CD14-positive monocyte (primary cell): ENCODE data around the gene ENKD1. TPM values are rescaled to one million over a fixed set of nuclear protein-coding genes. Genes with fewer than 3 reads are reported as not detected.
A peak's percentile ranks its signal among the peaks of the same experiment; 100 is the strongest.

Source experiments
- DNase-seq, 3 donors: peaks; one replicate each; pipeline ENCODE4 v3.0.0-alpha.2; 2011 to 2022
- H2AFZ ChIP-seq: 2 replicates; pipeline ENCODE4 v1.6.0; 2012; ENCODE audit warnings: mild to moderate bottlenecking, low read depth, low read length, inconsistent platforms; ENCODE audit not compliant: insufficient read depth, poor library complexity, severe bottlenecking
- H3K27ac ChIP-seq, 2 donors: 1 replicate in 1 of 2; 2 replicates in 1 of 2; pipeline ENCODE4 v1.5.1; 2012 to 2013; ENCODE audit warnings: low read length in 2 of 2, control low read depth in 1 of 2, inconsistent platforms in 1 of 2, low read depth in 1 of 2, mild to moderate bottlenecking in 1 of 2
- H3K27me3 ChIP-seq, 2 donors: one replicate each; pipeline versions ENCODE4 v1.6.0 to v1.6.1; 2011 to 2013; ENCODE audit warnings: low read length in 2 of 2; ENCODE audit not compliant: control insufficient read depth in 2 of 2, insufficient read depth in 2 of 2
- H3K36me3 ChIP-seq, 2 donors: replicated peaks in 1 of 2; 1 replicate in 1 of 2; 2 replicates in 1 of 2; pipeline versions ENCODE4 v1.5.1 to v1.6.1; 2012 to 2013; ENCODE audit warnings: low read length in 2 of 2, control low read depth in 1 of 2, inconsistent platforms in 1 of 2, mild to moderate bottlenecking in 1 of 2; ENCODE audit not compliant: insufficient read depth in 2 of 2, control insufficient read depth in 1 of 2
- H3K4me1 ChIP-seq, 2 donors: 1 replicate in 1 of 2; 2 replicates in 1 of 2; pipeline versions ENCODE4 v1.5.1 to v1.6.1; 2012 to 2013; ENCODE audit warnings: low read length in 2 of 2, control low read depth in 1 of 2, inconsistent platforms in 1 of 2, mild to moderate bottlenecking in 1 of 2, moderate library complexity in 1 of 2; ENCODE audit not compliant: insufficient read depth in 2 of 2, control insufficient read depth in 1 of 2
- H3K4me2 ChIP-seq: replicated peaks from 2 replicates; pipeline ENCODE3; 2012; ENCODE audit warnings: low read length, moderate library complexity, mild to moderate bottlenecking; ENCODE audit not compliant: poor library complexity, severe bottlenecking; ENCODE audit errors: extremely low read depth
- H3K4me3 ChIP-seq, 3 experiments: fragments of 200-600 bp in 1 of 3; sonication (generic) in 1 of 3; replicated peaks in 1 of 3; 1 replicate in 2 of 3; 2 replicates in 1 of 3; pipeline ENCODE4 v1.5.1; 2011 to 2013; ENCODE audit warnings: low read length in 3 of 3, mild to moderate bottlenecking in 3 of 3, control low read depth in 2 of 3, low read depth in 2 of 3, inconsistent platforms in 1 of 3, moderate library complexity in 1 of 3
- H3K79me2 ChIP-seq: 2 replicates; pipeline ENCODE4 v1.6.0; 2012; ENCODE audit warnings: mild to moderate bottlenecking, control low read depth, inconsistent platforms, low read length, moderate library complexity; ENCODE audit not compliant: insufficient read depth
- H3K9ac ChIP-seq: 2 replicates; pipeline ENCODE4 v1.6.0; 2017; ENCODE audit warnings: low read length, mild to moderate bottlenecking; ENCODE audit not compliant: insufficient read depth, poor library complexity, severe bottlenecking
- H3K9me3 ChIP-seq, 2 donors: replicated peaks in 1 of 2; 1 replicate in 1 of 2; 2 replicates in 1 of 2; pipeline versions ENCODE4 v1.5.1 to v1.6.1; 2012 to 2013; ENCODE audit warnings: low read length in 2 of 2, control low read depth in 1 of 2; ENCODE audit not compliant: control insufficient read depth in 1 of 2, insufficient read depth in 1 of 2
- H4K20me1 ChIP-seq: 2 replicates; pipeline ENCODE4 v1.6.0; 2012; ENCODE audit warnings: mild to moderate bottlenecking, low read length, control low read depth, moderate library complexity; ENCODE audit not compliant: insufficient read depth
- H3K27ac Mint-ChIP-seq, 7 donors: one replicate each; pipeline ENCODE4 v1.8.0; 2020; ENCODE audit warnings: mild to moderate bottlenecking in 7 of 7, mixed read lengths in 7 of 7, moderate library complexity in 6 of 7, inconsistent platforms in 2 of 7
- H3K27me3 Mint-ChIP-seq, 3 donors: one replicate each; pipeline ENCODE4 v1.8.0; 2021 to 2022; ENCODE audit warnings: low read depth in 3 of 3, mild to moderate bottlenecking in 3 of 3, mixed read lengths in 3 of 3, moderate library complexity in 3 of 3, inconsistent platforms in 1 of 3
- H3K36me3 Mint-ChIP-seq, 2 donors: one replicate each; pipeline ENCODE4 v1.8.0; 2020; ENCODE audit warnings: mixed read lengths in 2 of 2, inconsistent platforms in 1 of 2, mild to moderate bottlenecking in 1 of 2
- H3K4me1 Mint-ChIP-seq: one replicate; pipeline ENCODE4 v1.8.0; 2020; ENCODE audit warnings: mild to moderate bottlenecking, mixed read lengths
- H3K4me3 Mint-ChIP-seq, 2 donors: one replicate each; pipeline ENCODE4 v1.8.0; 2020; ENCODE audit warnings: mild to moderate bottlenecking in 2 of 2, mixed read lengths in 2 of 2, moderate library complexity in 1 of 2
- H3K9me3 Mint-ChIP-seq, 7 donors: one replicate each; pipeline ENCODE4 v1.8.0; 2020 to 2022; ENCODE audit warnings: mixed read lengths in 7 of 7, mild to moderate bottlenecking in 6 of 7, moderate library complexity in 6 of 7, inconsistent platforms in 2 of 7
- WGBS: methylation state at CpG from one replicate; pipeline ENCODE4 v1.1.5; 2013; ENCODE audit warnings: missing lambda C conversion rate; ENCODE audit not compliant: insufficient coverage; 5-methylcytosine and 5-hydroxymethylcytosine counted together
- intact Hi-C, 2 donors: fragments of 100-400 bp; cut with micrococcal nuclease; formaldehyde crosslinking; loops; one replicate each; pipeline versions ENCODE4 v1.15.0 to v1.15.1; 2023
- polyA plus RNA-seq, 3 donors: library from polyadenylated mRNA; depleted of rRNA in 1 of 3; unstranded in 2 of 3; stranded (reverse) in 1 of 3; fragments of 300-500 nt in 2 of 3; fragments of >200 nt in 1 of 3; fragmentation: Illumina TruSeq in 2 of 3; gene quantifications; 1 replicate in 2 of 3; 2 replicates in 1 of 3; pipeline ENCODE4 v1.2.3, GENCODE V29; 2012 to 2021
- TF ChIP-seq, protein P1 (sequence below): fragments of 200-600 bp; IDR thresholded peaks from one replicate; pipeline ENCODE4 v1.8.0; 2022; ENCODE audit warnings: antibody characterized with exemption, mild to moderate bottlenecking

ENKD1 gene
- polyA plus RNA-seq, 3 donors, result 0.92 to 6.2 (median 3.2) TPM

- DNase-seq, result no peak
- Histone ChIP-seq H3K27me3 (peaks cover 2 to 19% of the 10 kb centered on the region in 2 donors), H3K4me1 (peaks cover 5 to 10% of the 10 kb centered on the region in 2 donors), H3K36me3 (peaks cover 2 to 13% of the 10 kb centered on the region in 2 donors), H4K20me1 (no peaks in the 10 kb centered on the region), H3K27ac (no peak overlapping the region), H3K79me2 (no peaks in the 10 kb centered on the region), H3K4me2 (no peak overlapping the region), H3K9me3 (no peaks in the 10 kb centered on the region), H3K9ac (no peak overlapping the region), H3K4me3 (no peak overlapping the region), H2AFZ (no peak overlapping the region)
- intact Hi-C loops, result loop anchor here (2.0 to 5.0 kb wide), 2 partner anchors 97 kb away; no protein-coding TSS in a partner anchor
- peak overlapping the region in 1 of 2 donors; percentile 64 for H3K4me3 Mint-ChIP-seq
- WGBS, result 100% methylated on average over 2 of the region's 9 CpGs
- H3K36me3 Mint-ChIP-seq, result peaks cover 9 to 14% of the 10 kb centered on the region in 2 donors
- TF ChIP-seq, protein P1, sequence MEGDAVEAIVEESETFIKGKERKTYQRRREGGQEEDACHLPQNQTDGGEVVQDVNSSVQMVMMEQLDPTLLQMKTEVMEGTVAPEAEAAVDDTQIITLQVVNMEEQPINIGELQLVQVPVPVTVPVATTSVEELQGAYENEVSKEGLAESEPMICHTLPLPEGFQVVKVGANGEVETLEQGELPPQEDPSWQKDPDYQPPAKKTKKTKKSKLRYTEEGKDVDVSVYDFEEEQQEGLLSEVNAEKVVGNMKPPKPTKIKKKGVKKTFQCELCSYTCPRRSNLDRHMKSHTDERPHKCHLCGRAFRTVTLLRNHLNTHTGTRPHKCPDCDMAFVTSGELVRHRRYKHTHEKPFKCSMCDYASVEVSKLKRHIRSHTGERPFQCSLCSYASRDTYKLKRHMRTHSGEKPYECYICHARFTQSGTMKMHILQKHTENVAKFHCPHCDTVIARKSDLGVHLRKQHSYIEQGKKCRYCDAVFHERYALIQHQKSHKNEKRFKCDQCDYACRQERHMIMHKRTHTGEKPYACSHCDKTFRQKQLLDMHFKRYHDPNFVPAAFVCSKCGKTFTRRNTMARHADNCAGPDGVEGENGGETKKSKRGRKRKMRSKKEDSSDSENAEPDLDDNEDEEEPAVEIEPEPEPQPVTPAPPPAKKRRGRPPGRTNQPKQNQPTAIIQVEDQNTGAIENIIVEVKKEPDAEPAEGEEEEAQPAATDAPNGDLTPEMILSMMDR, result no peak
- peaks cover 5% of the 10 kb centered on the region for H3K4me1 Mint-ChIP-seq
- H3K27me3 Mint-ChIP-seq, result peaks cover 9 to 24% (median 20%) of the 10 kb centered on the region in 3 donors
- peak overlapping the region in 1 of 7 donors; percentile 35 for H3K27ac Mint-ChIP-seq
- peaks cover 0 to 2% (median 0%) of the 10 kb centered on the region in 7 donors for H3K9me3 Mint-ChIP-seq
Observed at GRCh38 chr16:67644038-67644437, 22.5 kb downstream of the ENKD1 start.

- Histone ChIP-seq H3K79me2 (no peaks in the 10 kb centered on the region), H3K4me3 (no peak overlapping the region), H3K9ac (no peak overlapping the region), H3K4me2 (no peak overlapping the region), H3K27me3 (peaks cover 2 to 19% of the 10 kb centered on the region in 2 donors), H2AFZ (no peak overlapping the region), H3K36me3 (peaks cover 22 to 33% of the 10 kb centered on the region in 2 donors), H4K20me1 (no peaks in the 10 kb centered on the region), H3K27ac (no peak overlapping the region), H3K9me3 (no peaks in the 10 kb centered on the region), H3K4me1 (peaks cover 5 to 10% of the 10 kb centered on the region in 2 donors)
- intact Hi-C loops, result loop anchor here in 1 of 2 donors (5.0 kb wide), 1 partner anchor 95 kb away; no protein-coding TSS in a partner anchor
- H3K36me3 Mint-ChIP-seq, result peaks cover 25 to 34% of the 10 kb centered on the region in 2 donors
- H3K9me3 Mint-ChIP-seq, result peaks cover 0 to 2% (median 0%) of the 10 kb centered on the region in 7 donors
- H3K27ac Mint-ChIP-seq, result peak overlapping the region in 2 of 7 donors; percentile 25 to 58
- H3K4me1 Mint-ChIP-seq, result peaks cover 5% of the 10 kb centered on the region
- peaks cover 9 to 22% (median 20%) of the 10 kb centered on the region in 3 donors for H3K27me3 Mint-ChIP-seq
- no peak for DNase-seq
- WGBS, result 80% methylated on average over 9 of the region's 10 CpGs
- TF ChIP-seq, protein P1, result no peak
- H3K4me3 Mint-ChIP-seq, result no peak overlapping the region
Observed at GRCh38 chr16:67641779-67642708, 24.5 kb downstream of the ENKD1 start.
